HepG2 (cell line): ENCODE data around the gene TRPC6. TPM values are rescaled to one million over a fixed set of nuclear protein-coding genes. Genes with fewer than 3 reads are reported as not detected.

Source experiments
- ATAC-seq: fragments of 200-7000 bp; cut with Tn5 transposase; 3 replicates; pipeline ENCODE4 v1.9.1; 2020; ENCODE audit warnings: mild to moderate bottlenecking, moderate library complexity
- BruUV-seq: library from RNA; stranded (reverse); fragments of 400-500 nt; replicated peaks from 2 replicates; lab custom pipeline; 2021; lab: Mats Ljungman, UMichigan
- CTCF ChIA-PET: fragments of 300-600 bp; formaldehyde crosslinking; extraction: SDS; loops from one replicate; lab custom pipeline; 2021; ENCODE audit warnings: low total read pairs, inconsistent platforms, low intra/inter-chr PET ratio; lab: Yijun Ruan, JAX
- POLR2A ChIA-PET: fragments of 350-600 bp; sonication (Branson Sonifier 250); formaldehyde crosslinking; loops from one replicate; lab custom pipeline; 2020; ENCODE audit warnings: antibody characterized with exemption, inconsistent platforms; lab: Yijun Ruan, JAX
- DNase-seq: peaks from one replicate; pipeline ENCODE4 v3.0.0-alpha.2; 2015; ENCODE audit warnings: low spot score
- FAIRE-seq: peaks from 3 replicates; lab custom pipeline; 2011; peaks lifted over from hg19 to GRCh38; lab: Jason Lieb, UNC
- H2AFZ ChIP-seq: one replicate; pipeline ENCODE4 v1.6.1; 2011; ENCODE audit warnings: low read length, inconsistent platforms
- H3K27ac ChIP-seq: fragments of 300-600 bp; 3 replicates; pipeline ENCODE4 v1.8.0; 2011; ENCODE audit warnings: mixed run types, mild to moderate bottlenecking, mixed read lengths, low read length, inconsistent platforms; ENCODE audit not compliant: insufficient read depth; ENCODE audit errors: extremely low read length
- H3K27me3 ChIP-seq, 2 experiments: fragments of 200-600 bp in 1 of 2; 2 replicates in 1 of 2; 3 replicates in 1 of 2; pipeline versions ENCODE4 v1.6.0 to v1.8.0; 2011; ENCODE audit warnings: low read length in 2 of 2, mild to moderate bottlenecking in 2 of 2, moderate library complexity in 2 of 2, inconsistent platforms in 1 of 2; ENCODE audit not compliant: insufficient read depth in 2 of 2, control insufficient read depth in 1 of 2
- H3K36me3 ChIP-seq, 2 experiments: fragments of 200-600 bp in 1 of 2; replicated peaks in 1 of 2; 2 replicates in 1 of 2; 3 replicates in 1 of 2; pipeline versions ENCODE4 v1.5.1 to v1.8.0; 2011; ENCODE audit warnings: low read length in 2 of 2, inconsistent platforms in 1 of 2; ENCODE audit not compliant: insufficient read depth in 2 of 2, control insufficient read depth in 1 of 2
- H3K4me1 ChIP-seq: 2 replicates; pipeline ENCODE4 v1.5.1; 2012; ENCODE audit warnings: low read length, inconsistent platforms; ENCODE audit not compliant: insufficient read depth
- H3K4me2 ChIP-seq: 2 replicates; pipeline ENCODE4 v1.6.0; 2011; ENCODE audit warnings: low read depth, low read length, inconsistent platforms
- H3K4me3 ChIP-seq, 3 experiments: fragments of 200-600 bp in 1 of 3; sonication (generic), shearing (Covaris generic) in 1 of 3; replicated peaks in 1 of 3; 2 replicates each; pipeline ENCODE4 v1.5.1; 2011 to 2016; ENCODE audit warnings: low read length in 3 of 3, inconsistent platforms in 2 of 3, low read depth in 2 of 3, mild to moderate bottlenecking in 2 of 3, control low read depth in 1 of 3, mixed read lengths in 1 of 3; ENCODE audit not compliant: insufficient read depth in 1 of 3
- H3K79me2 ChIP-seq: one replicate; pipeline ENCODE4 v1.6.1; 2011; ENCODE audit warnings: low read length, inconsistent platforms; ENCODE audit not compliant: insufficient read depth
- H3K9ac ChIP-seq: 2 replicates; pipeline ENCODE4 v1.6.0; 2011; ENCODE audit warnings: mild to moderate bottlenecking, low read depth, low read length, inconsistent platforms; ENCODE audit not compliant: insufficient read depth
- H3K9me3 ChIP-seq: 2 replicates; pipeline ENCODE4 v1.5.1; 2012; ENCODE audit warnings: mild to moderate bottlenecking, low read length
- H4K20me1 ChIP-seq: 2 replicates; pipeline ENCODE4 v1.6.0; 2011; ENCODE audit warnings: inconsistent platforms, mild to moderate bottlenecking, low read length, moderate library complexity; ENCODE audit not compliant: insufficient read depth
- ETS1 ChIP-seq: sonication (generic); formaldehyde crosslinking; IDR thresholded peaks from 2 replicates; pipeline ENCODE4 v1.4.0; 2020; ENCODE audit warnings: missing genetic modification reagents
- IKZF1 ChIP-seq: fragments of 450-650 bp; IDR thresholded peaks from 2 replicates; pipeline ENCODE4 v1.7.1; 2016
- NFIB ChIP-seq: sonication (generic); formaldehyde crosslinking; IDR thresholded peaks from 2 replicates; pipeline ENCODE4 v1.9.0; 2021; ENCODE audit warnings: missing genetic modification reagents, mild to moderate bottlenecking, borderline replicate concordance
- REPIN1 ChIP-seq: sonication (generic); formaldehyde crosslinking; IDR thresholded peaks from 2 replicates; pipeline ENCODE4 v1.8.0; 2022; ENCODE audit warnings: missing genetic modification reagents, low read depth, mild to moderate bottlenecking, borderline replicate concordance
- SMARCC2 ChIP-seq: fragments of 450-650 bp; IDR thresholded peaks from 2 replicates; pipeline ENCODE4 v1.6.1; 2017; ENCODE audit warnings: antibody characterized with exemption, mild to moderate bottlenecking
- ZNF382 ChIP-seq: sonication (generic); formaldehyde crosslinking; IDR thresholded peaks from 2 replicates; pipeline ENCODE4 v1.5.0; 2020; ENCODE audit warnings: missing genetic modification reagents, mild to moderate bottlenecking, borderline replicate concordance
- ZNF710 ChIP-seq: sonication (generic); formaldehyde crosslinking; IDR thresholded peaks from 2 replicates; pipeline ENCODE4 v1.5.0; 2020; ENCODE audit warnings: mild to moderate bottlenecking, missing genetic modification reagents, borderline replicate concordance
- WGBS: methylation state at CpG from one replicate; pipeline ENCODE4 v1.1.6; 2017; ENCODE audit warnings: low lambda C conversion rate; 5-methylcytosine and 5-hydroxymethylcytosine counted together
- in situ Hi-C: cut with HindIII; loops from 2 replicates; pipeline ENCODE4 v1.10.0; 2017; ENCODE audit warnings: low pct_unique_long_range_greater_than_20kb; ENCODE audit not compliant: extremely low pct_ligation_motif_present
- intact Hi-C: fragments of 100-400 bp; cut with micrococcal nuclease; formaldehyde crosslinking; loops from one replicate; pipeline ENCODE4 v1.10.0; 2022; ENCODE audit not compliant: unreplicated experiment
- polyA plus RNA-seq, 8 experiments: library from polyadenylated mRNA; depleted of rRNA in 3 of 8; stranded (reverse) in 7 of 8; unstranded in 1 of 8; fragments of >200 nt; fragmentation: Illumina TruSeq in 4 of 8; extraction: Trizol in 4 of 8; gene quantifications; 2 replicates each; pipeline versions ENCODE4 v1.2.1 to v1.2.3, GENCODE V29; 2011 to 2016; ENCODE audit warnings: low read depth in 4 of 8, missing spikeins in 1 of 8, mixed read lengths in 1 of 8; ENCODE audit not compliant: insufficient read depth in 1 of 8
- total RNA-seq, 5 experiments: library from RNA; depleted of rRNA; stranded (reverse); fragments of >200 nt; fragmentation: Illumina TruSeq; extraction: Trizol; gene quantifications; 2 replicates each; pipeline ENCODE4 v1.2.3, GENCODE V29; 2016; ENCODE audit warnings: low read depth in 1 of 5
- TF ChIP-seq, protein P1 (sequence below): sonication (generic); formaldehyde crosslinking; IDR thresholded peaks from 2 replicates; pipeline ENCODE4 v1.4.0; 2020; ENCODE audit warnings: missing genetic modification reagents, borderline replicate concordance
- TF ChIP-seq, protein P2 (sequence below): sonication (generic); formaldehyde crosslinking; IDR thresholded peaks from 2 replicates; pipeline ENCODE4 v1.5.0; 2020; ENCODE audit warnings: missing genetic modification reagents, mild to moderate bottlenecking, borderline replicate concordance

Gene TRPC6
- total and polyA plus RNA-seq, 2 of the 13 experiments (the other 11 are each of a cell fraction or from before 2014, with no cell fraction given): not detected

DNA sequence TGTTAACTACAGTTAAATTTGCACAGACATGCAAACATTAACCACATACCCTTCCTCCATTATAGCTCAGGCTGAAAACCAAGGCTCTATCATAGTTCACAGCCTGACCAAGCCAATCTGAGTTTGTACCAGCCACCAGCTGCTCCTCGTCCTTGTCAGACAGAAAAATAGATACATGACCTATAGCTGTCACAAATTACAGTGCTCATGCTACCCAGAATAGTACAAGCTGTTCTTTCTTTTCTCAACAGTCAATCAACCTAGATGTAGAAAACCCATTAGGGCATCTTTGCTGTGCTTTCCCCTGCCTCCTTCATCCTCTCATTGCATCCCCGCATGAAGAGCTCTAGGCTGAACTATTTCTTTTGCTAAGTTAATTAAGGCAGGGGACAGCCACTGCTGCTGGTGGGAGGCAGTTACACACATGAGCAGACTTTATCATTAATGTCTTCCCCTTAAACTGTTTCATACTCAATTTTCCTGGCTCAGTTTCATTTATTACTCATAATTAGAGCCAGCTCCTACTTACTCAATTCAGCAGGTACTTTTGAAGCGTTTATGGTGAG is 148.3 kb downstream of the TRPC6 start:
- POLR2A ChIA-PET: no interaction called here

More for the DNA sequence above, 148.3 kb downstream of the TRPC6 start:
- no peak overlapping the region for H2AFZ ChIP-seq
- no peak overlapping the region for H3K9ac ChIP-seq
- H4K20me1 ChIP-seq: no peaks in the 10 kb centered on the region
- H3K4me3 ChIP-seq: no peak overlapping the region
- no peak for FAIRE-seq
- no peaks in the 10 kb centered on the region for H3K36me3 ChIP-seq
- no peak for DNase-seq
- no peaks in the 10 kb centered on the region for H3K27me3 ChIP-seq
- H3K9me3 ChIP-seq: no peaks in the 10 kb centered on the region
- H3K27ac ChIP-seq: no peak overlapping the region
- BruUV-seq: no TSS peak
- ATAC-seq: no peak
- CTCF ChIA-PET: no interaction called here
- H3K4me2 ChIP-seq: no peak overlapping the region
- 41% methylated on average over 3 of the region's 3 CpGs for WGBS
- in situ Hi-C loops: loop anchor here (25.0 kb wide), 1 partner anchor 577 kb away; no protein-coding TSS in a partner anchor
- no peak for TF ChIP-seq NFIB (CRISPR knock-in tag)
- no peak for TF ChIP-seq ZNF710
- TF ChIP-seq IKZF1: no peak
- TF ChIP-seq, protein P1, sequence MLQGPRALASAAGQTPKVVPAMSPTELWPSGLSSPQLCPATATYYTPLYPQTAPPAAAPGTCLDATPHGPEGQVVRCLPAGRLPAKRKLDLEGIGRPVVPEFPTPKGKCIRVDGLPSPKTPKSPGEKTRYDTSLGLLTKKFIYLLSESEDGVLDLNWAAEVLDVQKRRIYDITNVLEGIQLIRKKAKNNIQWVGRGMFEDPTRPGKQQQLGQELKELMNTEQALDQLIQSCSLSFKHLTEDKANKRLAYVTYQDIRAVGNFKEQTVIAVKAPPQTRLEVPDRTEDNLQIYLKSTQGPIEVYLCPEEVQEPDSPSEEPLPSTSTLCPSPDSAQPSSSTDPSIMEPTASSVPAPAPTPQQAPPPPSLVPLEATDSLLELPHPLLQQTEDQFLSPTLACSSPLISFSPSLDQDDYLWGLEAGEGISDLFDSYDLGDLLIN (CRISPR knock-in tag): no peak
- no peak for TF ChIP-seq ZNF382 (CRISPR knock-in tag)
- TF ChIP-seq REPIN1 (CRISPR knock-in tag): no peak
- no peak for TF ChIP-seq SMARCC2
- TF ChIP-seq, protein P2, sequence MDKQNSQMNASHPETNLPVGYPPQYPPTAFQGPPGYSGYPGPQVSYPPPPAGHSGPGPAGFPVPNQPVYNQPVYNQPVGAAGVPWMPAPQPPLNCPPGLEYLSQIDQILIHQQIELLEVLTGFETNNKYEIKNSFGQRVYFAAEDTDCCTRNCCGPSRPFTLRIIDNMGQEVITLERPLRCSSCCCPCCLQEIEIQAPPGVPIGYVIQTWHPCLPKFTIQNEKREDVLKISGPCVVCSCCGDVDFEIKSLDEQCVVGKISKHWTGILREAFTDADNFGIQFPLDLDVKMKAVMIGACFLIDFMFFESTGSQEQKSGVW (CRISPR knock-in tag): no peak
- no peak for TF ChIP-seq ETS1 (CRISPR knock-in tag)
- intact Hi-C loops: no loop called here
- no peaks in the 10 kb centered on the region for H3K79me2 ChIP-seq
- no peaks in the 10 kb centered on the region for H3K4me1 ChIP-seq
